Lower lobe of right lung (tissue), 2 donors: ENCODE results near the gene KAZALD1. TPM values are rescaled to one million over a fixed set of nuclear protein-coding genes. Genes with fewer than 3 reads are reported as not detected.

Experiments used
- ATAC-seq, 2 donors: fragments of 200-7000 bp; cut with Tn5 transposase; one replicate each; pipeline ENCODE4 v1.9.1; 2020 to 2022; ENCODE audit warnings: mild to moderate bottlenecking in 2 of 2, moderate library complexity in 2 of 2
- DNase-seq: peaks from one replicate; pipeline ENCODE4 v3.0.0-alpha.2; 2020
- H3K27ac ChIP-seq: fragments of 200-600 bp; one replicate; pipeline ENCODE4 v1.8.0; 2022
- H3K27me3 ChIP-seq: fragments of 200-600 bp; one replicate; pipeline ENCODE4 v1.8.0; 2022; ENCODE audit warnings: low read depth
- H3K36me3 ChIP-seq: fragments of 200-600 bp; one replicate; pipeline ENCODE4 v1.8.0; 2022; ENCODE audit warnings: mild to moderate bottlenecking
- H3K4me1 ChIP-seq: fragments of 200-600 bp; one replicate; pipeline ENCODE4 v1.8.0; 2022
- H3K4me3 ChIP-seq: fragments of 200-600 bp; one replicate; pipeline ENCODE4 v1.8.0; 2022; ENCODE audit warnings: mild to moderate bottlenecking
- H3K9me3 ChIP-seq: fragments of 200-600 bp; one replicate; pipeline ENCODE4 v1.8.0; 2022
- intact Hi-C: fragments of 100-400 bp; cut with DNase I; formaldehyde crosslinking; loops from one replicate; pipeline ENCODE4 v1.11.0; 2022
- total RNA-seq: library from RNA; stranded (reverse); fragmentation: NEBNext Ultra II Directional; extraction: Animal tissue kit (Norgen Biotek cat#: 25700); gene quantifications from one replicate; pipeline ENCODE4 v1.2.1, GENCODE V29; 2021
- TF ChIP-seq, protein P1 (sequence below): fragments of 200-600 bp; IDR thresholded peaks from one replicate; pipeline ENCODE4 v1.8.0; 2022; ENCODE audit warnings: antibody characterized with exemption, mild to moderate bottlenecking
- donor health status: DM: no; HTN: yes; CAD: no; lungs with severe emphysema.

Gene KAZALD1
- total RNA-seq, 1 donor from 2014 or later, result 9.9 TPM

GRCh38 chr10:101053516-101053915 lies 8.3 kb upstream of the KAZALD1 start:
- H3K36me3 ChIP-seq, result no peaks in the 10 kb centered on the region

DNA sequence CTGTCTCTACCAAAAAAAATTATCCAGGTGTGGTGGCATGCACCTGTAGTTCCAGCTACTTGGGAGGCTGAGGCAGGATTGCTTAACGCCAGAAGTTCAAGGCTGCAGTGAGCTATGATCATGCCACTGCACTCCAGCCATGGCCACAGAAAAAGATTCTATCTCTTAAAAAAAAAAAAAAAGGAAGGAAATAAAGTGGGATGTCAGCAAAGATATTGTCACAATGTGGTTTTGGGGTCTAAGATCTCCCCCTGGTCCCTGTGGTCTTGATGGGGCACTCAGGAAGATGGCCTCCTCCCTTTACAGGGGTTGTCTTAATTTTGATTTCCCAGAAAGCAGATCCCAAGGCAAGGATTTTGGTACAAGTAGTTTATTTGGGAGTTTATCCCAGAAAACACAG lies 7.4 kb upstream of the KAZALD1 start:
- ATAC-seq (no peak), DNase-seq (no peak)
- TF ChIP-seq, protein P1, sequence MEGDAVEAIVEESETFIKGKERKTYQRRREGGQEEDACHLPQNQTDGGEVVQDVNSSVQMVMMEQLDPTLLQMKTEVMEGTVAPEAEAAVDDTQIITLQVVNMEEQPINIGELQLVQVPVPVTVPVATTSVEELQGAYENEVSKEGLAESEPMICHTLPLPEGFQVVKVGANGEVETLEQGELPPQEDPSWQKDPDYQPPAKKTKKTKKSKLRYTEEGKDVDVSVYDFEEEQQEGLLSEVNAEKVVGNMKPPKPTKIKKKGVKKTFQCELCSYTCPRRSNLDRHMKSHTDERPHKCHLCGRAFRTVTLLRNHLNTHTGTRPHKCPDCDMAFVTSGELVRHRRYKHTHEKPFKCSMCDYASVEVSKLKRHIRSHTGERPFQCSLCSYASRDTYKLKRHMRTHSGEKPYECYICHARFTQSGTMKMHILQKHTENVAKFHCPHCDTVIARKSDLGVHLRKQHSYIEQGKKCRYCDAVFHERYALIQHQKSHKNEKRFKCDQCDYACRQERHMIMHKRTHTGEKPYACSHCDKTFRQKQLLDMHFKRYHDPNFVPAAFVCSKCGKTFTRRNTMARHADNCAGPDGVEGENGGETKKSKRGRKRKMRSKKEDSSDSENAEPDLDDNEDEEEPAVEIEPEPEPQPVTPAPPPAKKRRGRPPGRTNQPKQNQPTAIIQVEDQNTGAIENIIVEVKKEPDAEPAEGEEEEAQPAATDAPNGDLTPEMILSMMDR, result no peak
- H3K27me3 ChIP-seq, result peaks cover 23% of the 10 kb centered on the region
- no peaks in the 10 kb centered on the region for H3K9me3 ChIP-seq
- no peak overlapping the region for H3K27ac ChIP-seq
- H3K36me3 ChIP-seq, result no peaks in the 10 kb centered on the region
- H3K4me3 ChIP-seq, result no peak overlapping the region
- H3K4me1 ChIP-seq, result peaks cover 9% of the 10 kb centered on the region
- intact Hi-C loops, result no loop called here

More at GRCh38 chr10:101053516-101053915, 8.3 kb upstream of the KAZALD1 start:
- TF ChIP-seq, protein P1, result no peak
- no peak for DNase-seq
- no peak for ATAC-seq
- intact Hi-C loops, result no loop called here
- H3K4me3 ChIP-seq, result no peak overlapping the region
- H3K9me3 ChIP-seq, result no peaks in the 10 kb centered on the region
- peaks cover 32% of the 10 kb centered on the region for H3K27me3 ChIP-seq
- peaks cover 9% of the 10 kb centered on the region for H3K4me1 ChIP-seq
- H3K27ac ChIP-seq, result no peak overlapping the region

DNA sequence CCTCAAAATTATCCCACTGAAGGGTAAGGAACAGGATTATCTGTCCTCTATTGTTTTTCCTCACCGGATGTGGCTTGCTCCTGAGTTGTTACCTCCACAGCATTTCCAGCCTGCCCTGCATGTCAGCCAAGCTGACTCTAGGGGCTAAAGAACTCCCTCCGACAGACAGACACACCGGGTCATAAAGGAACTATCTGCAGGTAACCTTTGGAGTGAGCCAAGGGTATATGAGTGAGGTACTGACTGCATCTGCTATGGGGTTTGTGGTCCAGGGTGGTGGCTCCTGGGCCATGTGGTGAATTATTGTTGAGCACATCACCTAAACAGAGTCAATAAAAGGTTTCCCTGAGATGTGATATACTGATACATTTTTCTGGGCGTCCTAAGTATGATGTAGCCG lies 6.9 kb upstream of the KAZALD1 start:
- Histone ChIP-seq H3K27ac (no peak overlapping the region), H3K36me3 (no peaks in the 10 kb centered on the region), H3K4me3 (no peak overlapping the region), H3K27me3 (peaks cover 18% of the 10 kb centered on the region), H3K4me1 (peaks cover 8% of the 10 kb centered on the region), H3K9me3 (no peaks in the 10 kb centered on the region)
- TF ChIP-seq, protein P1, result no peak
- DNase-seq (no peak), ATAC-seq (no peak)
- intact Hi-C loops, result no loop called here

- intact Hi-C loops, result no loop called here
- no peak overlapping the region for H3K4me3 ChIP-seq
- H3K36me3 ChIP-seq, result no peaks in the 10 kb centered on the region
These were observed 6.4 kb upstream of the KAZALD1 start for GRCh38 chr10:101055411-101055810.

DNA sequence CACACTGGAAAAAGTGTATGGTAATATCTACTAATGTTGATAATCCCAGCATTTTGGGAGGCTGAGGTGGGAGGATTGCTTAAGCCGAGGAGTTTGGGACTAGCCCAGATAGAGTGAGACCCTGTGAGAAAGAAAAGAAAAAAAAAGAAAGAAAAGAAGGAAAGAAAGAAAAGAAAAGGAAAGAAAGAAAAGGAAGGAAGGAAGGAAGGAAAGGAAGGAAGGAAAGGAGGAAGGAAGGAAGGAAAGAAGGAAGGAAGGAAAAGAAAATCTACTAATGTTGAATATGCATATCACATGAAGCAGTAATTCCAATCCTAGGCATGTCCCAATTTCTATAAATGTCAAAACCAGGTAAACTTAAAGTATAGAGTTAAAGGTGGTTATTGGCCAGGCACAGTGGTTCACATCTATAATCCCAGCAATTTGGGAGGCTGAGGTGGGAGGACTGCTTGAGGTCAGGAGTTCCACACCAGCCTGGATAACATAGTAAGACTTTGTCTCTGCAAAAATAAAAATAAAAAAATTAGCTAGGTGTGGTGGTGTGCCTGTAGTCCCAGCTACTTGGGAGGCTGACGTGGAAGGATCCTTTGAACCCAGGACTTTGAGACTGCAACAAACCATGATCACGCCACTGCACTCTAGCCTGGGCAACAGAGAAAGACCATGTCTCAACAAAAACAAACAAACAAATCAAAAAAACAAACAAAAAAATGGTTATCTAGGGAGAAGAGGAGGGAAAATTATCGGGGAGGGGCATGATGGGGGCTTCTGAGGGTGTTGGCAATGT lies 5.2 kb upstream of the KAZALD1 start:
- Histone ChIP-seq H3K4me1 (peaks cover 10% of the 10 kb centered on the region), H3K27me3 (peaks cover 1% of the 10 kb centered on the region), H3K27ac (no peak overlapping the region), H3K36me3 (no peaks in the 10 kb centered on the region), H3K4me3 (no peak overlapping the region), H3K9me3 (no peaks in the 10 kb centered on the region)
- DNase-seq (no peak), ATAC-seq (no peak)
- intact Hi-C loops, result no loop called here
- TF ChIP-seq, protein P1, result no peak

More at GRCh38 chr10:101055411-101055810, 6.4 kb upstream of the KAZALD1 start:
- H3K27ac ChIP-seq, result no peak overlapping the region
- DNase-seq, result no peak
- TF ChIP-seq, protein P1, result no peak
- ATAC-seq, result no peak
- peaks cover 13% of the 10 kb centered on the region for H3K27me3 ChIP-seq
- H3K9me3 ChIP-seq, result no peaks in the 10 kb centered on the region
- peaks cover 8% of the 10 kb centered on the region for H3K4me1 ChIP-seq
